Colonic mucosa (tissue), 4 donors: ENCODE data around the gene TRA2A. TPM values are rescaled to one million over a fixed set of nuclear protein-coding genes. Genes with fewer than 3 reads are reported as not detected.

ENCODE experiments used
- DNase-seq: peaks from one replicate; pipeline ENCODE4 v3.0.0-alpha.2; 2020
- H3K27ac ChIP-seq: fragments of 200-600 bp; one replicate; pipeline ENCODE4 v1.8.0; 2021
- H3K27me3 ChIP-seq: fragments of 200-600 bp; one replicate; pipeline ENCODE4 v1.8.0; 2021
- H3K36me3 ChIP-seq: fragments of 200-600 bp; one replicate; pipeline ENCODE4 v1.8.0; 2021
- H3K4me1 ChIP-seq: fragments of 200-600 bp; one replicate; pipeline ENCODE4 v1.8.0; 2021; ENCODE audit warnings: mild to moderate bottlenecking
- H3K4me3 ChIP-seq: fragments of 200-600 bp; one replicate; pipeline ENCODE4 v1.8.0; 2021
- H3K9ac ChIP-seq, 2 donors: one replicate each; pipeline ENCODE4 v1.7.0; 2013; ENCODE audit warnings: control low read depth in 2 of 2, low read depth in 2 of 2, low read length in 2 of 2
- H3K9me3 ChIP-seq: fragments of 200-600 bp; one replicate; pipeline ENCODE4 v1.8.0; 2021
- intact Hi-C: fragments of 100-400 bp; cut with DNase I; formaldehyde crosslinking; loops from one replicate; pipeline ENCODE4 v1.14.1; 2022
- total RNA-seq, 2 donors: library from RNA; stranded (reverse); fragmentation: NEBNext Ultra II Directional in 1 of 2; extraction: Animal tissue kit (Norgen Biotek cat#: 25700) in 1 of 2; gene quantifications; one replicate each; pipeline ENCODE4 v1.2.1, GENCODE V29; 2021
- TF ChIP-seq, protein P1 (sequence below): fragments of 200-600 bp; IDR thresholded peaks from one replicate; pipeline ENCODE4 v1.8.0; 2022; ENCODE audit warnings: antibody characterized with exemption, mild to moderate bottlenecking
- donor health status: healthy.
- donor health status: DM: no; HTN: no; CAD: no.
- donor health status: DM: no; HTN: no; CAD: no.

Gene TRA2A
- total RNA-seq, 2 donors from 2014 or later = 73.2 to 83.3 TPM

DNA sequence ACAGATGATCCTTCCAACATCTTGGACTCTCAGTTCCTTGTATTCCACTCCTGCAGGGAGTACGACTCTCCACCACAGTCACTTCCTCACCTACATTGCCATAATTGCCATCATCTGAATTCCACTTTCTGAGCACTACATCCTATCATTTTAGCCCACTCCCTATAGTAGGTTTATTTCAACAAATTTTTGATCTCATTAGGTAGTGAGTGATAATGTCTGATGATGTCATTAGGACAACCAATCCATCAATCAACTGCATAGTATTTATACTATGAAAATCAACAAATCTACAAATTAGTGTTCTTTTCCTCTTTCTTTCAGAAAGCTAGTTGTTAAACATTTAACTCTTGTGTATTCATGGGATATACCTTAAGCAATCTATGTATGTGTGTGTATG is 13.7 kb upstream of the TRA2A start:
- no peaks in the 10 kb centered on the region for H3K27me3 ChIP-seq
- intact Hi-C loops = loop anchor here (5.0 kb wide), 4 partner anchors 113 to 428 kb away; partner anchors contain the start of gene STK31
- no peak overlapping the region for H3K4me3 ChIP-seq
- no peak overlapping the region for H3K9ac ChIP-seq
- H3K36me3 ChIP-seq = no peaks in the 10 kb centered on the region
- TF ChIP-seq, protein P1, sequence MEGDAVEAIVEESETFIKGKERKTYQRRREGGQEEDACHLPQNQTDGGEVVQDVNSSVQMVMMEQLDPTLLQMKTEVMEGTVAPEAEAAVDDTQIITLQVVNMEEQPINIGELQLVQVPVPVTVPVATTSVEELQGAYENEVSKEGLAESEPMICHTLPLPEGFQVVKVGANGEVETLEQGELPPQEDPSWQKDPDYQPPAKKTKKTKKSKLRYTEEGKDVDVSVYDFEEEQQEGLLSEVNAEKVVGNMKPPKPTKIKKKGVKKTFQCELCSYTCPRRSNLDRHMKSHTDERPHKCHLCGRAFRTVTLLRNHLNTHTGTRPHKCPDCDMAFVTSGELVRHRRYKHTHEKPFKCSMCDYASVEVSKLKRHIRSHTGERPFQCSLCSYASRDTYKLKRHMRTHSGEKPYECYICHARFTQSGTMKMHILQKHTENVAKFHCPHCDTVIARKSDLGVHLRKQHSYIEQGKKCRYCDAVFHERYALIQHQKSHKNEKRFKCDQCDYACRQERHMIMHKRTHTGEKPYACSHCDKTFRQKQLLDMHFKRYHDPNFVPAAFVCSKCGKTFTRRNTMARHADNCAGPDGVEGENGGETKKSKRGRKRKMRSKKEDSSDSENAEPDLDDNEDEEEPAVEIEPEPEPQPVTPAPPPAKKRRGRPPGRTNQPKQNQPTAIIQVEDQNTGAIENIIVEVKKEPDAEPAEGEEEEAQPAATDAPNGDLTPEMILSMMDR = no peak
- no peak overlapping the region for H3K27ac ChIP-seq
- H3K4me1 ChIP-seq = no peaks in the 10 kb centered on the region
- no peak for DNase-seq
- no peaks in the 10 kb centered on the region for H3K9me3 ChIP-seq

DNA sequence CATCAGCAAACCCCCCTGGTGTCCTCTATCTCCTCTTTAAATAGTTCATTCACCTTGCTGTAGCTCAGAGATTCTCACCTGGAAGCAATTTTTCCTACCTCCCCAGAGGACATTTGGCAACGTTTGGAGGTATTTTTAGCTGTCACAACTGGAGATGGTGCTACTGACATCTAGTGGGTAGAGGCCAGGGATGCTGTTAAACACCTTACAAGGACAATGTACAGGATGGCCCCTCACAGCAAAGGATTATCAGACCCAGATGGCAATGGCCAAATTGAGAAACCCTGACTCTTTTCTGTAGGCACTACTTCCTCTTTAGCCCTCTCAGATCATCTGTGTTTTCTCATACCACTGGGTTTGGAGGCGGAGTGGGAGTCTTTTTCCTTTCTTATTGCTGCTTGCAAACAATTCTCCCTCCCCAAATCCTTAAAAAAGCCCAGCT is 13.2 kb upstream of the TRA2A start:
- H3K9ac ChIP-seq = no peak overlapping the region
- no peaks in the 10 kb centered on the region for H3K4me1 ChIP-seq
- H3K27me3 ChIP-seq = no peaks in the 10 kb centered on the region
- no peaks in the 10 kb centered on the region for H3K36me3 ChIP-seq
- TF ChIP-seq, protein P1 = peak; percentile 16
- intact Hi-C loops = loop anchor here (5.0 kb wide), 4 partner anchors 113 to 428 kb away; partner anchors contain the start of gene STK31
- H3K4me3 ChIP-seq = no peak overlapping the region
- H3K9me3 ChIP-seq = no peaks in the 10 kb centered on the region
- H3K27ac ChIP-seq = no peak overlapping the region
- DNase-seq = no peak

DNA sequence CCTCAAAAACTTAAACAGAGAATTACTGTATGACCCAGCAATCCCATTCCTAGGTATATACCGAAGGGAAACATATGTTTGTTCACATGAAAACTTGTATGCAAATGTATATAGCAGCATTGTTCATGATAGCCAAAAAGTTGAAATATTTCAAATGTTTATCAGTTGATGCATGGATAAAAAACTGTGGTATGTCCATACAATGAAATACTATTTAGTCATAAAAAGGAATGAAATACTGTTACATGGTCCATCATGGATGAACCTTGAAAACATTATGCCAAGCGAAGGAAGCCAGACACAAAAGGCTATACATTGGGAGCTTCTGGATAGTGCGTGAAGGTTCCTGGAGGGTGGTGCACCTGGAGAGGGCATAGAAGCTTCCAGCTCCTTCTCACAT is 11.0 kb upstream of the TRA2A start:
- TF ChIP-seq, protein P1 = no peak
- intact Hi-C loops = no loop called here
- no peaks in the 10 kb centered on the region for H3K27me3 ChIP-seq

DNA sequence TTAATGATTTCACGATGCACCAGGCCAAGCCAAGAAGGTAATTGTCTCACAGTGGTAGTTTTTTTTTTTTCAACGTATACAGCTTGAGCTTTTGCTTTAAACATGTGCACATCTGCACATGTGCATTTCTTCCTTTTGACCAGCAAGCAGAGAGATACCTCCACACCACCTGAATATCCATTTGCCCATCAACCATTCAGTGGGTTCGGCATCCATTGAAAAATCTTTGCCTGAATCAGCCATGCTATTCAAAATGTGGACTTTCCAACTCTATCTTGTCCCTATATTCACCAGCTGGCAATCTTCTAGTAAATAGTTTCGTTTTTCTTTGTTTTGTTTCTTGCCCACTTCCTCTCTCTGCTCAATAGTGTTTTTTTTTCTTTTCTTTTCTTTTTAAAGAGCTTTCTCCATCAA is 7.7 kb upstream of the TRA2A start:
- TF ChIP-seq, protein P1 = no peak
- Histone ChIP-seq H3K9me3 (no peaks in the 10 kb centered on the region), H3K9ac (no peak overlapping the region), H3K27ac (no peak overlapping the region), H3K4me1 (peaks cover 4% of the 10 kb centered on the region), H3K27me3 (no peaks in the 10 kb centered on the region), H3K36me3 (no peaks in the 10 kb centered on the region), H3K4me3 (no peak overlapping the region)
- intact Hi-C loops = no loop called here
- DNase-seq = no peak

More for the DNA sequence above, 11.0 kb upstream of the TRA2A start:
- Histone ChIP-seq H3K4me3 (no peak overlapping the region), H3K9ac (no peak overlapping the region), H3K36me3 (no peaks in the 10 kb centered on the region), H3K9me3 (no peaks in the 10 kb centered on the region), H3K27ac (no peak overlapping the region), H3K4me1 (peaks cover 4% of the 10 kb centered on the region)
- no peak for DNase-seq

DNA sequence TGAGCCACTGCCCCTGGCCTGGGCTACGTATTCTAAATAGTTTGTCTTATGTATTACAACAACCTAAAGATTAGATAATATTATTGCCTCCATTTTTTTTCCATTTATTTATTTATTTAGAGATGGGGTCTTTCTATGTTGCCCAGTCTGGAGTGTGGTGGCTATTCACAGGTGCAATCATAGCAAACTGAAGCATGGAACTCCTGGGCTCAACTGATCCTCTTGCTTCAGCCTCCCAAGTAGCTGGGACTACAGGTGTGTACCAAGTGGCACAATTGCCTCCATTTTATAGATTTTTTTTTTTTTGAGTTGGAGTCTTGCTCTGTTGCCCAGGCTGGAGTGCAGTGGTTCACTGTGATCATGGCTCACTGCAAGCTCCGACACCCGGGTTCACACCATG is 6.5 kb upstream of the TRA2A start:
- intact Hi-C loops = no loop called here
- no peak for DNase-seq

More for the DNA sequence above, 6.5 kb upstream of the TRA2A start:
- Histone ChIP-seq H3K27ac (no peak overlapping the region), H3K9me3 (no peaks in the 10 kb centered on the region), H3K4me3 (no peak overlapping the region), H3K9ac (no peak overlapping the region), H3K36me3 (no peaks in the 10 kb centered on the region), H3K27me3 (no peaks in the 10 kb centered on the region), H3K4me1 (peaks cover 4% of the 10 kb centered on the region)
- TF ChIP-seq, protein P1 = no peak
